Neuronal stem cell (in vitro differentiated cells): Measurements from ENCODE around the gene EMILIN3.

ENCODE experiments used
- DNase-seq: peaks from one replicate; pipeline ENCODE4 v3.0.0-alpha.2; 2013; ENCODE audit warnings: low spot score
- H2AFZ ChIP-seq: one replicate; pipeline ENCODE4 v1.6.1; 2013; ENCODE audit warnings: mild to moderate bottlenecking, low read length, inconsistent platforms
- H2AK5ac ChIP-seq: 2 replicates; pipeline ENCODE4 v1.6.1; 2013; ENCODE audit warnings: low read depth, mild to moderate bottlenecking, inconsistent platforms, low read length, moderate library complexity, mixed read lengths
- H2BK120ac ChIP-seq: 2 replicates; pipeline ENCODE4 v1.6.1; 2013; ENCODE audit warnings: low read depth, mild to moderate bottlenecking, inconsistent platforms, low read length, moderate library complexity, mixed read lengths
- H2BK12ac ChIP-seq: one replicate; pipeline ENCODE4 v1.6.1; 2013; ENCODE audit warnings: low read length, inconsistent platforms
- H2BK15ac ChIP-seq: 2 replicates; pipeline ENCODE4 v1.6.1; 2013; ENCODE audit warnings: mild to moderate bottlenecking, low read length, inconsistent platforms, mixed read lengths
- H2BK5ac ChIP-seq: one replicate; pipeline ENCODE4 v1.6.1; 2013; ENCODE audit warnings: inconsistent platforms, mild to moderate bottlenecking, low read length, moderate library complexity
- H3K14ac ChIP-seq: one replicate; pipeline ENCODE4 v1.6.1; 2013; ENCODE audit warnings: low read length, inconsistent platforms
- H3K18ac ChIP-seq: 2 replicates; pipeline ENCODE4 v1.6.1; 2013; ENCODE audit warnings: low read length, inconsistent platforms
- H3K23ac ChIP-seq: 2 replicates; pipeline ENCODE4 v1.6.1; 2013; ENCODE audit warnings: low read depth, mild to moderate bottlenecking, mixed read lengths, low read length, inconsistent platforms; ENCODE audit not compliant: poor library complexity
- H3K27ac ChIP-seq: replicated peaks from 3 replicates; pipeline ENCODE4 v1.5.1; 2013; ENCODE audit warnings: low read length, inconsistent platforms
- H3K27me3 ChIP-seq, 3 experiments: 2 replicates each; pipeline ENCODE4 v1.6.1; 2013; ENCODE audit warnings: low read length in 3 of 3, mild to moderate bottlenecking in 2 of 3, inconsistent platforms in 1 of 3, low read depth in 1 of 3, mixed read lengths in 1 of 3, moderate library complexity in 1 of 3; ENCODE audit not compliant: control insufficient read depth in 3 of 3, insufficient read depth in 3 of 3
- H3K36me3 ChIP-seq, 2 donors: replicated peaks in 1 of 2; 2 replicates each; pipeline ENCODE4 v1.6.1; 2013; ENCODE audit warnings: low read length in 2 of 2; ENCODE audit not compliant: control insufficient read depth in 2 of 2, insufficient read depth in 2 of 2
- H3K4ac ChIP-seq: 2 replicates; pipeline ENCODE4 v1.6.1; 2013; ENCODE audit warnings: inconsistent platforms, mild to moderate bottlenecking, low read length, moderate library complexity
- H3K4me1 ChIP-seq, 2 donors: 1 replicate in 1 of 2; 2 replicates in 1 of 2; pipeline ENCODE4 v1.6.1; 2013; ENCODE audit warnings: low read length in 2 of 2, low read depth in 1 of 2; ENCODE audit not compliant: control insufficient read depth in 2 of 2, insufficient read depth in 1 of 2
- H3K4me2 ChIP-seq: one replicate; pipeline ENCODE4 v1.6.1; 2013; ENCODE audit warnings: mild to moderate bottlenecking, low read length, inconsistent platforms; ENCODE audit not compliant: insufficient read depth, poor library complexity, severe bottlenecking
- H3K4me3 ChIP-seq, 2 donors: 2 replicates each; pipeline ENCODE4 v1.5.1; 2013; ENCODE audit warnings: low read length in 2 of 2, mild to moderate bottlenecking in 2 of 2, inconsistent platforms in 1 of 2, moderate library complexity in 1 of 2
- H3K79me1 ChIP-seq: one replicate; pipeline ENCODE4 v1.6.1; 2013; ENCODE audit warnings: low read depth, mild to moderate bottlenecking, inconsistent platforms, low read length, moderate library complexity
- H3K9ac ChIP-seq: one replicate; pipeline ENCODE4 v1.6.1; 2013; ENCODE audit warnings: mild to moderate bottlenecking, low read depth, low read length, inconsistent platforms; ENCODE audit not compliant: poor library complexity
- H3K9me3 ChIP-seq, 2 donors: replicated peaks in 1 of 2; 2 replicates each; pipeline versions ENCODE3 to v1.6.1; 2013; ENCODE audit warnings: low read length in 2 of 2, mild to moderate bottlenecking in 2 of 2, inconsistent platforms in 1 of 2, low read depth in 1 of 2, mixed read lengths in 1 of 2, moderate library complexity in 1 of 2; ENCODE audit not compliant: control insufficient read depth in 2 of 2, insufficient read depth in 1 of 2
- H4K8ac ChIP-seq: one replicate; pipeline ENCODE4 v1.6.1; 2013; ENCODE audit warnings: low read depth, mild to moderate bottlenecking, inconsistent platforms, low read length, moderate library complexity
- H4K91ac ChIP-seq: one replicate; pipeline ENCODE4 v1.6.1; 2013; ENCODE audit warnings: low read length, low read depth, mild to moderate bottlenecking, inconsistent platforms; ENCODE audit not compliant: poor library complexity
- WGBS, 2 donors: extraction: QIAGEN DNeasy Blood & Tissue Kit; methylation state at CpG; one replicate each; pipeline ENCODE4 v1.1.7; 2013; ENCODE audit warnings: missing lambda C conversion rate in 2 of 2, mixed read lengths in 1 of 2; ENCODE audit not compliant: insufficient read length in 2 of 2, insufficient replicate concordance in 1 of 2; ENCODE audit errors: extremely low coverage in 2 of 2; 5-methylcytosine and 5-hydroxymethylcytosine counted together

EMILIN3 gene

DNA sequence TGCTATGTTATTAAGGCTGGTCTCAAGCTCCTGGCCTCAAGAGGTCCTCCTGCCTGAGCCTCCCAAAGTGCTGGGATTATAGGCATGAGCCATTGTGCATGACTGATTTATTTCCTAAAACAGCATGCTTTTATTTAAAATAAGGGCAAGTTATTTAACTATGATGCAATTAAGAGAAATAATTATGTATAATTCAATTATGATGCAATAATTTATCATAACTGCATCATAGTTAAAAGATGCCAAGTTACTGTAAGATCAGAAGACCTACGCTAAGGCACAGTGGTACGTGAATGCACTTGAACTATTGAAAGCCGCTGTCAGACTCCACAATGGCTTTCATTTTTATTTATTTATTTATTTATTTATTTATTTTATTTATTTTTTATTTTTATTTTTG lies 24.3 kb upstream of the EMILIN3 start:
- H3K36me3 ChIP-seq, result no peaks in the 10 kb centered on the region
- no peaks in the 10 kb centered on the region for H3K79me1 ChIP-seq
- no peaks in the 10 kb centered on the region for H3K27me3 ChIP-seq
- H3K4me1 ChIP-seq, result peaks cover 26 to 34% of the 10 kb centered on the region in 2 donors
- no peak overlapping the region for H3K23ac ChIP-seq
- no peak overlapping the region for H3K4me2 ChIP-seq
- no peak overlapping the region for H2AK5ac ChIP-seq
- no peak overlapping the region for H4K91ac ChIP-seq
- no peak overlapping the region for H3K27ac ChIP-seq
- no peak overlapping the region for H4K8ac ChIP-seq
- no peak overlapping the region for H2BK12ac ChIP-seq
- H2BK15ac ChIP-seq, result no peak overlapping the region
- no peak overlapping the region for H3K4me3 ChIP-seq
- DNase-seq, result no peak
- no peaks in the 10 kb centered on the region for H3K9me3 ChIP-seq
- whole genome bisulfite sequencing, 2 donors, result no CpG with 5 or more reads among the region's 3 CpGs
- no peak overlapping the region for H2AFZ ChIP-seq
- H3K9ac ChIP-seq, result no peak overlapping the region
- H3K4ac ChIP-seq, result no peak overlapping the region
- H2BK5ac ChIP-seq, result no peak overlapping the region
- H2BK120ac ChIP-seq, result no peak overlapping the region
- H3K18ac ChIP-seq, result no peak overlapping the region
- H3K14ac ChIP-seq, result no peak overlapping the region

DNA sequence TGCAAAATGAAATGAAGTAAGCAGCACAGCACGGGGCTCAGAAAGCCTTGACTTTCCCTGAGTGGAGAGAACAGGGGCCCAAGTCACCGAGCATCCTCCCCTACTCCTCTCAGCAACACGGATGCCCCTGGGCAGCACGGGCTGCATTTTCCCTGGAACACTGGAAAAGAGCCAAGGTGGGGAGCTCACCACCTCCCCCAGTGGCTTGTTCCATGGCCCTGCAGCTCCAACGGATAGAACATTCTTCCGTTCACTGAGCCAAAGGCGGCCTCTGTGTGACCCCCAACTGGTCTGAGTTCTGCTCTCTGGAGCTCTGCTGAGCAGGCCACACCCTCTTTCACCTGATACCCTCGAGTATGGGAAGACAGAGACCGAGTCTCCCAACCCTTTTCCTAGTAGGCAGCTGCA lies 20.8 kb upstream of the EMILIN3 start:
- no peak for DNase-seq

GRCh38 chr20:41386502-41387427 lies 20.1 kb upstream of the EMILIN3 start:
- Histone ChIP-seq H3K9ac (no peak overlapping the region), H3K18ac (no peak overlapping the region), H3K36me3 (no peaks in the 10 kb centered on the region), H4K91ac (no peak overlapping the region), H2BK120ac (no peak overlapping the region), H3K23ac (no peak overlapping the region), H3K4me2 (no peak overlapping the region), H2AFZ (no peak overlapping the region), H3K79me1 (no peaks in the 10 kb centered on the region), H3K27me3 (no peaks in the 10 kb centered on the region), H2BK15ac (no peak overlapping the region), H4K8ac (no peak overlapping the region), H2BK5ac (no peak overlapping the region), H2BK12ac (no peak overlapping the region), H3K4me3 (no peak overlapping the region), H3K27ac (no peak overlapping the region), H3K4ac (no peak overlapping the region), H3K4me1 (peaks cover 10 to 12% of the 10 kb centered on the region in 2 donors), H2AK5ac (peak overlapping the region; percentile 53), H3K14ac (peak overlapping the region; percentile 44), H3K9me3 (no peaks in the 10 kb centered on the region)
- no CpG with 5 or more reads among the region's 14 CpGs for WGBS, 2 donors
- no peak for DNase-seq

More for the DNA sequence above, 20.8 kb upstream of the EMILIN3 start:
- Histone ChIP-seq H3K9ac (no peak overlapping the region), H3K4me3 (no peak overlapping the region), H3K4me2 (no peak overlapping the region), H2AFZ (no peak overlapping the region), H2BK5ac (no peak overlapping the region), H3K36me3 (no peaks in the 10 kb centered on the region), H2BK12ac (no peak overlapping the region), H2BK15ac (no peak overlapping the region), H3K23ac (no peak overlapping the region), H3K27ac (no peak overlapping the region), H2AK5ac (peak overlapping the region; percentile 53), H3K14ac (no peak overlapping the region), H3K27me3 (no peaks in the 10 kb centered on the region), H3K4ac (no peak overlapping the region), H3K4me1 (peaks cover 12 to 14% of the 10 kb centered on the region in 2 donors), H2BK120ac (no peak overlapping the region), H3K79me1 (no peaks in the 10 kb centered on the region), H4K91ac (no peak overlapping the region), H4K8ac (no peak overlapping the region), H3K9me3 (no peaks in the 10 kb centered on the region), H3K18ac (peak overlapping the region; percentile 27)
- WGBS, 2 donors, result no CpG with 5 or more reads among the region's 9 CpGs

- H3K27me3 ChIP-seq, result peaks cover 0 to 14% (median 0%) of the 10 kb centered on the region in 3 experiments
- no peak overlapping the region for H4K8ac ChIP-seq
- H3K27ac ChIP-seq, result no peak overlapping the region
- H3K4ac ChIP-seq, result no peak overlapping the region
- H3K4me3 ChIP-seq, result no peak overlapping the region
- H2BK15ac ChIP-seq, result no peak overlapping the region
- H2AFZ ChIP-seq, result no peak overlapping the region
- no peak overlapping the region for H2BK12ac ChIP-seq
- no peak overlapping the region for H3K14ac ChIP-seq
- H3K9ac ChIP-seq, result no peak overlapping the region
- no peak overlapping the region for H2BK120ac ChIP-seq
- no peak overlapping the region for H3K18ac ChIP-seq
- no peaks in the 10 kb centered on the region for H3K9me3 ChIP-seq
- H2AK5ac ChIP-seq, result no peak overlapping the region
- H4K91ac ChIP-seq, result no peak overlapping the region
- H3K36me3 ChIP-seq, result no peaks in the 10 kb centered on the region
- no peak overlapping the region for H3K23ac ChIP-seq
- H3K4me2 ChIP-seq, result no peak overlapping the region
- no CpG with 5 or more reads among the region's 7 CpGs for WGBS, 2 donors
- H3K4me1 ChIP-seq, result peaks cover 0 to 6% of the 10 kb centered on the region in 2 donors
- no peak overlapping the region for H2BK5ac ChIP-seq
- no peak for DNase-seq
- H3K79me1 ChIP-seq, result no peaks in the 10 kb centered on the region
Measured at GRCh38 chr20:41382791-41383305, 16.2 kb upstream of the EMILIN3 start.
